HG02678 (cell line): Measurements from ENCODE around the gene TBL1XR1.

Experiments
- ATAC-seq: cut with Tn5 transposase; IDR thresholded peaks from one replicate; pipeline ENCODE4 v1.9.1; 2021; ENCODE audit warnings: mild to moderate bottlenecking, moderate library complexity; ENCODE audit not compliant: unreplicated experiment

TBL1XR1 gene

DNA sequence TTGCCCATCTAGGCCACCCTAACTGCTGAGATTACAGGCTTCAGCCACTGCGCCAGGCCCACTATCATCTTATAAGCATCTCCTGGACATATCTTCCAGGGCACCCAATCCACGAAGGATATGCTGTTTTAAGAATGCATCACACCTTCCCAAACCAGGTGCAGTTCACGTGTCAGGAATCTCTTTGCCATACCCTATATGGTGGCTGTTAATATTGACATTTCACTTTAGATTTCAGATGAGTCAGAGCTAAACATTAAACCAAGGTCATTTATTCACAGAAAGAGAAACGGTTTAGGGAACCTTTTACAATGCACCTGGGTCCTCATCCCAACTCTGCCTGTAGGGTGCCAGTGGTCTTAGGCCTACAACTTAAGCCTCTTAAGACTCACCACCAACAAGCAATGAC, 85.7 kb downstream of the TBL1XR1 start:
- peak; percentile 38 for ATAC-seq

DNA sequence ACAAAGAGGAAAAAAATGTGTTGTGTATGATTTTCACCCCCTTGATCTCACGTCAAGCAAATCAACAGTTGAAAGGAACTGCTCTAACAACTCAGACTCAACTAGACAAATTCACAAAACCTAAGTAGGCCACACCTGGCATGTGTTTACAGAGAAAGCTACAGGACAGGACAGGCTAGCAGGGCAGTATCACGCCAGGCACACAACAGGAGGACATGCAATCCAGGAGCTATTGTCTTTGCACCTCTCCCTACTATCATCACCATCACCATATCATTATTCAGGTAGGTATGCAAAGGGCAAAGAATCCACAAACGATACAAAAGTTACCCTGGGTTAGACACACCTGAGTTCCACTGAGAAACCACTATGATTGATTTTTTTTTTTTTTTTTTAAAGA, 86.4 kb downstream of the TBL1XR1 start:
- ATAC-seq = peak; percentile 33

DNA sequence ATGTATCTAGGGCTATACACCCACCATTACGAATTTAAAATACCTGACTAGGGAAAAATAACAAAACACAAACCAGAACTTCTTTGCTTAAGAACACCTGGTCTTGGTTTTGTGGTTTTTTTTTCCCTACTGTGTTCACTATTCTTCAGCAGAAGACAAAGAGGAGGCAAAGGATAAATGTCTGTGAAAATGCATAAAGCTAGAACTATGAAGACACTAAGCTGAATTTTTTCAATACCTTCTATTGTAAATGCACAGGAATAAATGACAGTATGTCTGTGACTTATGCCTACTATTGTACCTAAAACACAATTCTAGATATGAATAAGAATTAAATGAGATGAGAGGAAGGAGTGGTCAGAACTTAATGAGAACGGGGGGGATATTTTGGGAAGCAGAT, 86.9 kb downstream of the TBL1XR1 start:
- no peak for ATAC-seq

DNA sequence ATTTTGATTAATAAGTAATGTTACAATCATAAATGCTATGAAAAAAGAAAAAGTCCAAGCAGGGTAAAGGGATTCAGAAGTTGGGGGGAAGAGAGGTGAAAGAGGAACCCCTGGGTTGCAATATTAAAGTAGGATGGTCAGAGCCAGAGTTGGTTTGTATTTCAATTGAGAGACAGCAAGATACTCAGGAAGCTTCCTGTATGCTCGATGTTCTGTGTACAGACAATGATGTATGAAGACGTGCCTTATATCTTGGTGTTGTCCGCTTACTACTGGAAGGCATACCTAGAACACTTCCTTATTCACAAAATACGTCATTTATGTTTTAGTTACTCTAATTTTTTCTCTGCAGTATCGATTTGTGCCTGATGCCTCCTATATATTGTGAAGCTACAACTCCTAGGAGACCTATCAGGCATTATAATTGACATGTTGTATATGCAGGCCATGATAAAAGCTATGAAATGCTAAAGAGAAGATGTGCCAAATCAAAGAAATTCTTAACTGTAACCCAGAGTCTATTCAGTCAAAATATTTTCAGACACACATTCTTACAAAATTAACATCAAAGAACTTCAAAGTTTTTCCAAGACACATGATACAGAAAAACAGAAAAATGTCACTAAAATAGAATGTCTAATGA, 87.5 kb downstream of the TBL1XR1 start:
- no peak for ATAC-seq

DNA sequence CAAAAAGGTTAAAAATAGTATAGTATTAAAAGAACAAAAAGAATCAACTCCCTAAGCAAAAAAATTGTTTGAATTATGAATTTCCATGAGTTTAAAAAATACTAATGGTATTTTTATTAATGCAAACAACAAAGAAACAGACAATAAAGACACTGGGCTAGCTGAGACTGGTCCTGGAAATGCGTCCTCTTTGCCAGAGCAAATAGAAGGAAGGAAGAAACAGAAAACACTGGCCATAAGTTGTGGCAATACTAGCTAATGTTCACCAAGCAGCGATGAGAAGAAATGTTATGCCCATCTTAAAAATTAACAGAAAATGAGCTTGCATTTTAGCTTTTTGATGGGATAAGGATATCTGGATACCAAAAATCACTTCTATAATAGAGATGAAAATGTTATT, 88.6 kb downstream of the TBL1XR1 start:
- no peak for ATAC-seq

DNA sequence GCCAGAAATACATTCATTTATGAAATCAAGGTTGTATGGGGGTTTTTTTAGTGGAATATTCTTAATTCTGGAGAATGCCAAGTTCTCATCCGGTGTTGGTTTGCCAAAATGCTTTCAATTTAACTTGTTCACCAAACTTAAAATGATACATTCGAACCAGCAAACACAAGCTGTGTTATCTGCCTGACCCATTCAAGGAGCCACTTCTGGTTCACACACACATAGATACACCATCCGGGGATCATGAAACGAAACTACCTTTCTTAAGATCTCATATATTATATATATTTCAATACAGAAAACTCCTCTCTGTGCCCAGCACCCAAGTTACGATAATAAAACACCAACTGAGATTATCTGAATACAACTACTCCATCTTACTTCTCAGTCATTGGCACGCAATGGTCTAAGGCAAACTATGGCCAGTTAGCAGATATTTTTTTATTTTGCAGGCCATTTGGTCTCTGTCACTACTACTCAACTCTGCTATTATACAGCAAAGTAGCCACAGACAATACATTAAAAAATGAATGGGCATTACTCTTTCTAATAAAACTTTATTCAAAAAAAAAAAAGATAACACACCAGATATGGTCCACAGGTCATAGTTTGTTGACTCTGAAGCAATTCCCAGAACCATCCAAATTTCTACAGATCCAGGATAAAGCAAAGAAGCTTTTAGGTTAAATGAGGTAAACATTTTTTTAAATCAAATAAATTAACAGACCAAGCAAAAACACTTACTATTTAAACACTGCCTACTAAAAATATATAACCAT, 89.6 kb downstream of the TBL1XR1 start:
- ATAC-seq = no peak

DNA sequence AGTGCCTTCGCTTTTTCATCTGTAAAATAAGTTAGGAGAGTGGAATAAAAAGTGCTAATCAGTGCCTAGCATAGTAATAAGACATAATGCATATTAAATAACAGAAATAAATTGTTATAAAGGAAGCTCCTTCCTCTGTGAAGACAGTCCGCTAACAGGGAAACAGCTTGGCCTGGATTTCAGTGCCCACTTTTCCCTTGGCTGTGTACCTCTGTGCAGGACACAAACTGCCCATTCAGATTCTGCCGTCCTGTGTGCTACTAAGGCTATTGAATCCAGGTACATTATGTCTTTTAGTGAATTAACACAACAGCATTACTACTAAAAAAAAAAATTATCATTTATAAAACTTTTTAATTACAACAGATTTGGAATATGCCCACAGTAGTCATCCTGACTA, 90.7 kb downstream of the TBL1XR1 start:
- ATAC-seq = no peak

DNA sequence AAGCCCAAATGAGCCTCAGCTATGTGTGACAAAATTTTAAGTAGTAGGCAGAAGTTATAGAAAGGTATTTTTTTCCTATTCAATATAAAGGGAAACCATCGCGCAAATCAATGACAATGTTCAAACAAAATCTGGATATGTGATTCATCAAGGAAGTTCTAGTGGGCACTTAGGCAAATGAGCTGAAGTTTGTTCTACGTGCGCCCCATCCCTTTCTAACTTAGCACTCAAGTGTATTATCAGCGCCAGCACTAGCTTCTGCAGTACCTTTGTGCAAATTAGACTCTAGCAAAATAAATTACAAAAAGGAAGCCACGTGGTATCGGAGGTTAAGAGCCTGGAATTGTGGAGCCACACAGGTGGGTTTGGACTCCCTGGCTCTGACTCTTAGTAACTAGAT, 91.1 kb downstream of the TBL1XR1 start:
- peak; percentile 51 for ATAC-seq

DNA sequence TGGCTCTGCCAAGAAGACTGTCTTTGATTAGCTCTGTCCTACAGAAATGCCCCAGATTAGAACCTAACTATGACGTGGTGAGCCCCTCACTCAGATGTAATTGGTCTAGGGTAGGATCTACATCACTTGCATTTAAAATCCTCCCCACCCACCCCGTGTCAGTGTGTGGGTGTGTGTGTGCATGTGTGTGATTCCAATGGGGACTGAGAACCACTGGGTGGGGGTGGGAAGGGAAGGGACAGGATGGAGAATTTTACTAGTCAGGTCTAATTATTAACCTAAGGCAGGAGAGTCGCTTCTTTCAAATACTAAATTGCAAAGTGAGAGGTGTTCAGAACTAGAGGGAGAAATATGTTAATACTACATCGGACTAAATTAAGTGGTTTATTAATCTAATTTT, 91.7 kb downstream of the TBL1XR1 start:
- ATAC-seq = no peak

DNA sequence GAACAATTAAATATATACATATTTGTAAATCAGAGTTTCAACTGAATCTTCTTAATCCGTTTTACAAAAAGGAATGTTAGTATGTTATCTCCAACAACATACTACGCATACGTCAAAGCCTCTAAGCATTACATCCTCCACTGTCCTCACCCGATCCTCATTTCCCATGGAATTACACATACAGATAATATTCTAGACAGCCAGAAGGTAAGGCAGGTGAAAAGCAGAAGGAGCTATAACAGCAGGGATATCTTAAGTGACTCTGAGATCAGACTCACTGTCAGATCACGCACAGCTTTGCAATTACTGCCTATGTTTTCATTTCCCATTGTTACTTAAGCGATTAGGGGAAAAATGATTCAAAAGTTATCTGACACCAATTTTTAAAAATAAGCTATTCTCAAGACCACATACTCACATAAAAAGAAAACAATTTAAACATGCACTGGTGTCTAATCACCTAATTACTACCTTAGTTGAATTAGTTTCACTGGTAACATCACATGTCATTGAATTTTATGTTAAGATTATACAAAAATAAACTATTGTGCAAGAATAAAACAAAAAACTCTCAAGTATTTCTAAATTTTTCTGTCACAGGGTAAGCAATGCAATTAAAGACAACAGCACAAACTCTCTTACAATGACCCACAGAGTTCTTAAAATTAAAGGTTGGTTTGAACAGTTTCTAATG, 92.8 kb downstream of the TBL1XR1 start:
- ATAC-seq = no peak

DNA sequence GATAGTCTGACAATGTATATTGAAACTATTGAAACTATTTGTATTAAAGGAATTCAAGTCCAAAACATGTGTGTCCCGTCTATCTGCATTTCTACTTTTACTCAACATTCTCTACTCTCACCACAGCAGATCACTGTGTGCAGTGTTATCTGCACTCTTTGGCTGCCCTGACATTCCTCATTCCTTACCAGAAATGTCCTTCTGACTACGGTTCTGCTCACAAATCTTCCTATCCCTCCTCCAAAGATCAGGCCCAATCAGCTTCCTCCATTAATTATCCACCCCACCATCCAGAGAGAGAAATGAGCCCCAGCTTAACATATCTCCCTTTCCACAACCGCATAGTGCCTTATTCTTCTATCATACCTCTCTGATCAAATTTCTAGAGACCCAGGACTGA, 94.7 kb downstream of the TBL1XR1 start:
- no peak for ATAC-seq

DNA sequence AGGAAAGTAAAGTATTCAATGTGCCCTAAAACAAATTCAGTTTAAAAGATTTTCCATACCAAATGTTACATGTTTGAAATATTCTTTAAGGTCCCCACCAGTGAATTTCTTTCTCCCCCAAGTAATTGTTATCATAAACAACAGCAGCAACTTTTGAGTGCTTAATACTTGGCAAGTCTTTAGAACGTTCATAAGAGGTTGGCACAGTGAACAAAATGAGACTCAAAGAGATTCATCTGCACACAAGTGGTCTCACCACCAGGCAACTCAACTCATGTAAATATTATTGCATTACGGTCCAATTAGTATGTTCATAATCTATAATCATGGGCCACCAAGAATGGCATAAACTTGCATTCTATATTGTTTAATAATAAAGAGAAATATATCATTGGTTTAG, 98.7 kb downstream of the TBL1XR1 start:
- no peak for ATAC-seq

DNA sequence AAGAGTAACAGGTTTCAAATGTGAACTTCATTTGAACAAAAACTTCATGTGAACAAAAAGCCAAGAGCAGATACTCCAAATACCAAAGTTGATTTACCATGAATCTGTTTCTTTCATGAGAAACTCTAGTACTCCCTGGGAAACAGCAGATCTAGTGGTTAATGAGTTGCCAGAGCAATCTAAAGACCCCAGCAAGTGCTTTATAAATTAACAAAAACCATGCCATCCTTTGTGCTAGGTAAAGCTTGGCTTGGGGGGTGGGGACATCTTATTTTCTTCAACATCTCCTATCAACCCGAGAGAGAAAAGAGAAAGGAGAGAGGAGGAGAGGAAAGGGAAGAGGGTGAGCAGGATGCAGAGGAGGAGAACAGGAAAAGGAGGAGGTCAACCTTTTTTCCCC, 100.7 kb downstream of the TBL1XR1 start:
- no peak for ATAC-seq

DNA sequence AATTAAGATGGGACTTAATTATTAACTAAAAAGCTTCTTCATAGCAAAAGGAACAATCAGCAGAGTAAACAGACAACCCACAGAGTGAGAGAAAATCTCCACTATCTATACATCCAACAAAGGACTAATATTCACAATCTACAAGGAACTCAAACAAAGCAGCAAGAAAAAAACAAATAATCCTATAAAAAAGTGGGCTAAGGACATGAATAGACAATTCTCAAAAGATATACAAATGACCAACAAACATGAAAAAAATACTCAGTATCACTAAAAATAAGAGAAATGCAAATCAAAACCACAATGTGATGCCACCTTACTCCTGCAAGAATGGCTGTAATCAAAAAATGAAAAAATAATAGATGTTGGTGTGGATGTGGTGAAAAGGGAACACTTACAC, 103.3 kb downstream of the TBL1XR1 start:
- no peak for ATAC-seq

DNA sequence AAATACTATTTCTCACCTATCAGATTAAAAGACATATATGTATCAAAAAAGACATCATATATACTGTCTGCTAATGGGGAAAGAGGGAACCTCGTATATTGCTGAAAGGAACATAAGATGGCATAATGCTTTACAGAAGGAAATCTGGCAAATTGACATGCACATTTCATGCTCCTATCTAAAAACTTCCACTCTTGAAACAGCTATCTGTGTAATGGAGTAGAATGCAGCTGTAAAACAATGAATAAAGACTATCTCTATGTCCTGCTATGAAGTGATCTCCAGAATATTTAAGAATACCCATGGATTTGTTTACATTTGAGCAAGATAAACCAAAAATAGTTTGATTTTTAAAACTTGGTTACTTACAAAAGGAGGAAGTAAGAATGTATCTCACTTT, 107.4 kb downstream of the TBL1XR1 start:
- no peak for ATAC-seq

DNA sequence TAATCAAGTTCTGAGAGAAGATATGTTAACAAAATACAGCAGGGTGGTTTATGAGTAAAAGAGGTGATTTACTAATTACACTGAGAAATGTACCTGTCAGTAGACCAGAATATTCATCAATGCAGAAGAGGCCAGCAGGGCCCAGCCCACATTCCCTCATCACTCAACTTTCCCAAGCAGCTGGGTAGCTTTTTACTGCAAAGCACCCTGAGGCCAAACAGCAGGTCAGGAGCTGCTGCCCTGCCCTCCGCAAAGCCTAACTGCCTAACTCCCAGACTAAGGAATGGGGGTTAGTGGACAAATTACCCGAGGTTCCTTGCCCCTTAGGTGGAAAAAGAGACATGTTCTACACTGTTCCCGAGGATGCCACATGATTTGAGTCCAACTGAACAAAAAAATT, 108.2 kb downstream of the TBL1XR1 start:
- ATAC-seq = no peak

DNA sequence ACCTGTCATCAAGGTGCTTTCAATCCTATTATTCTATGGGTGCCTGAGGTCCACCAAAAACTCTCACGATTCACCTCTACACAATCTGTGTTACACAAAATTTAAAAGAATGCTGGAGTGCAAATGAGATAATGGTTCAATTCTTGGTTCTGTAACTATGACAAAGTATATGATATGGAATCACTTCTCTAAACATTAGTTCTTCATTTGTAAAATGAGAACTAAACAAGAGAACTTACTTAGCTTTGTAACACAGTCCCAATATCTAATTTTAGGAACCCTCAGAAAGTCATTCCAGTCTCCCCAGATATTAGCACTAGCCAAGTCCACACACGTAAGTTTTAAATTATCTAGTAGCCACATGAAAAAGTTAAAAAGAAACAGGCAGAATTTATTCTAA, 111.5 kb downstream of the TBL1XR1 start:
- no peak for ATAC-seq

DNA sequence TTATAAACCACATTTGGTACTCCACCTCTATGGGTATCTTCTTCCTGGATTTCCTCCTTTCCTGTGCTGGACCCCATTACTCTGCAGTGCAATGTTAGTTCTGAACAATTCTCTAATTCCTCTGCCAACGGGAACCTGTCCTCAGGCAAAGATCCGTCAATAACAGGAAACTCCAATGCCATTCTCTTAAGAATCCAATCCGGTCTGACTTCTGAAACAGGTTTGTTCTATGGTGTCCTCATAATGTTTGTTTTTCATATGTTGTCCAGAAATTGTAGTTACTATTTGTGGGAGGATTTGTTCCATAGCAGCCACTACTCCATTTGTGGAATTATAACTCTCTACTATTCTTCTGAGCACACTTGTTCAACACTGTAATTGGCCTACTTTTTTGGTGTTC, 112.7 kb downstream of the TBL1XR1 start:
- no peak for ATAC-seq

DNA sequence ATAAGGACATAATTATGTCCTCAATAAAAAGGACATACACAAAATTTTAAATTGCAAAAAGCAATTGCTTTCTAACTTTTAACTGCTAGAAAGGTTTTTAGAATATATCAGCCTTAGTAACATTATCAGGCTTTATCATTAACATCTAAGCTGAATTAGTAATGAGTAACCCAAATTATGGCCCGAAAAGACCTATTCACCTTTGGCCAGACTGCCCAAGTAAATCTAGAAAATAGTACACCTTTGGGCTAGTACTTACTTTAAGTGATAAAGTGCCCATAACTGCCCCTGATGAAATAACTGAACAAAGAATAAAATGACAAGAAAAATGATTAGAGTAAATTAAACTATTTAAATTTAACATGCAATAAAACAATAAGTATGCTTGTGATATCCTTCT, 117.2 kb downstream of the TBL1XR1 start:
- ATAC-seq = no peak

DNA sequence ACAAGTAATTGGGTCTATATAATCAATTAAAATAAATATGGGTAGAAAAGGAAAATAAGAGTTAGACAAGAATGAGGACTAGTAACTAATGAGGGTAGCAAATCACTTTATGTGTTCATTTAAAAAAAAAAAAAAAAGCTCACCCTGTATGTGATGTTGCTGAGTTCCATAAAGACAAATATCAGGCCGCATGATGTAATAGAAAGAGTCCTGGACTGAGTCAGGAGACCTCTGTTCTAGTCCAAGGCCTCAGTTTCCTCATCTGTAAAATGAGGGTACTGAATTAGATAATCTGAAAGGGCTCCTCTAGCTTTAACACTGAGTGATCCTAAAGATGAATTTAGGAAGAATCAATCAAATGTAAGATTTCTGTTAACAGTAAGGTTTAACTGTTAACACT, 117.6 kb downstream of the TBL1XR1 start:
- no peak for ATAC-seq

DNA sequence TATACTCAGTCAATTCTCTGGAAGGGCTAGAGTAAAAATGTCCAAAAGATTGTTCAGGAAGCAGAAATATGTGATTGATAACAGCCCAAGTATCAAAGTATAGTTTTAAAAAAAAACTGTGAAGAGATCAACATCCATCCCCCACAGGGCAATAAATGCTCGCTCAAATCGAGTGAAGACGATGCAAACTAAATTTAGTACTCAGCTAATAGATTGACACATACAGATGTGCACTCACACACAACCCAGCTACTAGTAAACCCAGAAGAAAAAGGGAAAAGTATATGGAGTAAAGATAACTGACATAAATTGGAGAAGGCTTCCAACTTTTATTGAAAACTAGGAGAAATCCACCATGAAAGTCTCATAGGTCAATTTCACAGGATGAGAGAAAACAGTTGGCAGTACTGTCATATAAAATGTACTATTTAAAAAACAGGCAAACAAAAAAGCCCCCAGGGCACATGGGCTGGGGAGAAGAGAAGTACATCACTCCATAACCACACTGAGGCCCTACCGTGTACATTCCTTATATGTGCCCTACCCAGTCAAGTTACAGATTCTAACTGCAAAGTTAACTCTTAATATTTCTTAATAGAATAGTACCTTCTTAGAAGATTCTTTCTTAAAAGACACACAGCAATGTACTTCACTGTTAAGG, 125.7 kb downstream of the TBL1XR1 start:
- no peak for ATAC-seq
